ENCODE data around the gene RAB21. TPM values are rescaled to one million over a fixed set of nuclear protein-coding genes. Genes with fewer than 3 reads are reported as not detected.

The RAB21 gene
- total RNA-seq, 1 experiment from 2014 or later = 8.0 TPM

DNA sequence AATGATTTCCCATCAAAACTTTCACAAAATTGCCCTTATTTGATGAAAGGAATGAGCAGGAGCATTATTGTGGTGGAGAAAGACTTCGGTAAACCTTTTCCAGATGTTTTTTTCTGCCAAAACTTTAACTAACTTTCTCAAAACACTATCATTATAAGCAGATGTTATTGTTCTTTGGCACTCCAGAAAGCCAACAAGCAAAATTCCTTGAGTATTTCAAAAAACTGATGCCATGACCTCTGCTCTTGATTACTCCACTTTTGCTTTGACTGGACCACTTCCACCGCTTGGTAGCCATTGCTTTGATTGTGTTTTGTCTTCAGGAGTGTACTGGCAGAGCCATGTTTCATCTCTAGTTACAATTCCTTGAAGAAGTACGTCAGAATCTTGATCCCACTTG, 29.7 kb upstream of the RAB21 start:
- Histone ChIP-seq H4K20me1 (ENCODE audit: insufficient read depth, low read depth, low read length) (no peaks in the 10 kb centered on the region), H3K27me3 (ENCODE audit: low read length) (no peaks in the 10 kb centered on the region), H3K79me2 (ENCODE audit: low read length) (no peaks in the 10 kb centered on the region), H3K4me3 (ENCODE audit: low read length) (no peak overlapping the region), H3K9me2 (replicated peaks; ENCODE audit: insufficient read depth, low read length) (no peaks in the 10 kb centered on the region), H2AFZ (ENCODE audit: low read length) (no peak overlapping the region), H3K4me2 (ENCODE audit: low read depth, low read length, poor library complexity, severe bottlenecking) (no peak overlapping the region), H3K9me3 (ENCODE audit: low read length) (no peaks in the 10 kb centered on the region), H3K9ac (ENCODE audit: low read length) (no peak overlapping the region), H3K27ac (ENCODE audit: low read length) (no peak overlapping the region), H3K4me1 (ENCODE audit: low read length) (no peaks in the 10 kb centered on the region), H3K36me3 (ENCODE audit: insufficient read depth, low read length) (no peaks in the 10 kb centered on the region)
- peak; percentile 19 for DNase-seq

DNA sequence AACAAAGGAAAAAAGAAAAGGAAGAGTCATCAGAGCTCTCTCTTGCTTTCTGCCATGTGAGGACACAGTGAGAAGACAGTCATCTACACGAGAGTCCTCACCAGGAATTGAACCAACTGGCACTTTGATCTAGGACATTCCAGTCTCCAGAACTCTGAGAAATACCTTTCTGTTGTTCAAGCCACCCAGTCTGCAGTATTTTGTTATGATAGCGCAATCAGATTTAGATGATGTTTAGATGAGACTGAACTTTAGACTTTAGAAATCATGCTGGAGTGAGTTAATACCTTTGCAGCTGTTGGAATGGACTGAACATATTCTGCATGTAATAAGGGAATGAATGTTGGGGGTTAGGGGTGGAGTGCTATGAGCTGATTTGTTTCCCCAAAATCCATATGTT, 28.1 kb upstream of the RAB21 start:
- Histone ChIP-seq H4K20me1 (ENCODE audit: insufficient read depth, low read depth, low read length) (no peaks in the 10 kb centered on the region), H3K27me3 (ENCODE audit: low read length) (no peaks in the 10 kb centered on the region), H2AFZ (ENCODE audit: low read length) (no peak overlapping the region), H3K79me2 (ENCODE audit: low read length) (no peaks in the 10 kb centered on the region), H3K9me2 (replicated peaks; ENCODE audit: insufficient read depth, low read length) (no peaks in the 10 kb centered on the region), H3K27ac (ENCODE audit: low read length) (no peak overlapping the region), H3K4me2 (ENCODE audit: low read depth, low read length, poor library complexity, severe bottlenecking) (no peak overlapping the region), H3K4me1 (ENCODE audit: low read length) (no peaks in the 10 kb centered on the region), H3K9me3 (ENCODE audit: low read length) (no peaks in the 10 kb centered on the region), H3K9ac (ENCODE audit: low read length) (no peak overlapping the region), H3K36me3 (ENCODE audit: insufficient read depth, low read length) (no peaks in the 10 kb centered on the region), H3K4me3 (ENCODE audit: low read length) (no peak overlapping the region)
- DNase-seq = peak; percentile 1

DNA sequence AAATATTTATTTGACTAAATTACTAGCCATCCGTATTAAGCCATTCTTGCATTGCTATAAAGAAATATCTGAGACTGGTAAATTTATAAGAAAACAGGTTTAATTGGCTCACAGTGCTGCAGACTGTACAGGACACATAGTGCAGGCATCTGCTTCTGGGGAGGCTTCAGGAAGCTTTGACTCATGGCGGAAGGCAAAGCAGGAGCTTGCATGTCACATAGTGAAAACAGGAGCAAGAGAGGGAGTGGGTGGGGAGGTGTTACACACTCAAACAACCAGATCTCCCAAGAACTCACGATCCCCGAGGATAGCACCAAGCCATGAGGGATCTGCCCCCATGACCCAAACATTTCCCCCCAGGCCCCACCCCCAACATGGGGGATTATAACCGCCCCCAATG, 26.7 kb upstream of the RAB21 start:
- no peak overlapping the region for H2AFZ ChIP-seq (ENCODE audit: low read length)
- no peaks in the 10 kb centered on the region for H3K9me2 ChIP-seq (replicated peaks; ENCODE audit: insufficient read depth, low read length)
- H3K9me3 ChIP-seq (ENCODE audit: low read length) = no peaks in the 10 kb centered on the region
- DNase-seq = peak; percentile 38
- H3K9ac ChIP-seq (ENCODE audit: low read length) = no peak overlapping the region
- no peaks in the 10 kb centered on the region for H3K36me3 ChIP-seq (ENCODE audit: insufficient read depth, low read length)
- no peak overlapping the region for H3K4me2 ChIP-seq (ENCODE audit: low read depth, low read length, poor library complexity, severe bottlenecking)
- H3K4me3 ChIP-seq (ENCODE audit: low read length) = no peak overlapping the region
- H3K27me3 ChIP-seq (ENCODE audit: low read length) = no peaks in the 10 kb centered on the region
- H3K27ac ChIP-seq (ENCODE audit: low read length) = no peak overlapping the region
- H3K4me1 ChIP-seq (ENCODE audit: low read length) = peaks cover 8% of the 10 kb centered on the region
- no peaks in the 10 kb centered on the region for H4K20me1 ChIP-seq (ENCODE audit: insufficient read depth, low read depth, low read length)
- no peaks in the 10 kb centered on the region for H3K79me2 ChIP-seq (ENCODE audit: low read length)

DNA sequence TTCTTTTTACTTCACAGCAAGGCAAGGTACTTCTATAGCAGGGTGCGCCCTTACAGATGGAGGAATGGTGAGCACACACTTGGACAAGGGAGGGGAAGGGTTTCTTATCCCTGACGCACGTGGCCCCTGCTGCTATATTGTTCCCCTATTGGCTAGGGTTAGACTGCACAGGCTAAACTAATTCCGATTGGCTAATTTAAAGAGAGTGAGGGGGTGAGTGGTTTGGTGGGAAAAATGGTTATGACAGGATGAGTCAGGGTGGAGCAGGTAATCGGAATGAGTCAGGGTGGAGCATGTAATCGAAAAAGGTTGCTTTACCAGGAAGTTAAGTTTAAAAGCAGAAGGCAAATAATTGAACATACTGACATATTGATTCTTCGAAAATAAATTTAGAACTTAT, 23.7 kb upstream of the RAB21 start:
- no peak overlapping the region for H2AFZ ChIP-seq (ENCODE audit: low read length)

DNA sequence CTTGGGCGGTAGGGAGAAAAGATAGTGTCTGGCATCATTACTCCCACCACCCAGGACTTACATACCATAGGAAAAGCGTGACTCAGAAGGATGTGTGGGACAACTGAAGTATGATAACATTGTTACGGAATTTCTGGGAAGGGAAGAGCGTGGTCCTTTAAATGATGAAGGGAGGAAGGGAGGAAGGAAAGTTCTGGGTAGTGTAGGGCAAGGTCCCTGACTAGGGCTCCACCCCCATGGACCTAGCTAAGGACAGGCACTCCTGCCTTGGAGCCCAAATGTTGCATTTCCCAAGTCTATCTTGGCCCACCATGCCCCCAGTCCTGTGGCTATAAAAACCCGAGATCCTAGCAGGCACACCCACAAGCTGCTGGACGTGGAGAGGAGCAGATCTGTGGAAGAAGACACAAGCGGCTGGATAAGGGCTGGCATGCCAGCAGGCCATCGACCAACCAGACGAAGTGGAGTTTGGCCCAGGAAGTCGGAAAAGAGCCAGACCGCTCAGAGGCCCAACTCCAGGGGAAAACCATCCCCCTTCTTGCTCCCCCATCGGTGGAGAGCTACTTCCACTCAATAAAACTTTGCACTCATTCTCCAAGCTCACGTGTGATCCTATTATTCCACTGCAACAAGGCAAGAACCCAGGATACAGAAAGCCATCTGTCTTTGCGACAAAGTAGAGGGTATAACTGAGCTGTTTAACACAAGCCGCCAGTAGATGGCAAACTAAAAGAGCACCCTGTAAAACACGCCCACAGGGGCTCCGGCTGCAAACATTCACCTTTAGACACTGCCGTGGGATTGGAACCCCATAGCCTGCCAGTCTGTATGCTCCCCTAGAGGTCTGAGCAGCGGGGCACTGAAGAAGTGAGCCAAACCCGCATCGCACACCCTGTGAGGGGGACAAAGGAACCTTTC, 23.0 kb upstream of the RAB21 start:
- Histone ChIP-seq H3K27me3 (ENCODE audit: low read length) (no peaks in the 10 kb centered on the region), H3K4me2 (ENCODE audit: low read depth, low read length, poor library complexity, severe bottlenecking) (peak overlapping the region; percentile 60), H3K36me3 (ENCODE audit: insufficient read depth, low read length) (no peaks in the 10 kb centered on the region), H3K9ac (ENCODE audit: low read length) (peak overlapping the region; percentile 56), H4K20me1 (ENCODE audit: insufficient read depth, low read depth, low read length) (no peaks in the 10 kb centered on the region), H3K9me3 (ENCODE audit: low read length) (no peaks in the 10 kb centered on the region), H3K4me3 (ENCODE audit: low read length) (peak overlapping the region; percentile 53; the same call in 1 of the 2 replicates), H3K9me2 (replicated peaks; ENCODE audit: insufficient read depth, low read length) (no peaks in the 10 kb centered on the region), H2AFZ (ENCODE audit: low read length) (peak overlapping the region; percentile 95), H3K79me2 (ENCODE audit: low read length) (no peaks in the 10 kb centered on the region), H3K4me1 (ENCODE audit: low read length) (peaks cover 13% of the 10 kb centered on the region), H3K27ac (ENCODE audit: low read length) (no peak overlapping the region)
- DNase-seq = peak; percentile 83

More for the DNA sequence above, 23.7 kb upstream of the RAB21 start:
- Histone ChIP-seq H3K36me3 (ENCODE audit: insufficient read depth, low read length) (no peaks in the 10 kb centered on the region), H3K4me3 (ENCODE audit: low read length) (no peak overlapping the region), H3K9me3 (ENCODE audit: low read length) (no peaks in the 10 kb centered on the region), H3K4me1 (ENCODE audit: low read length) (peaks cover 8% of the 10 kb centered on the region), H3K27me3 (ENCODE audit: low read length) (no peaks in the 10 kb centered on the region), H3K9me2 (replicated peaks; ENCODE audit: insufficient read depth, low read length) (no peaks in the 10 kb centered on the region), H3K9ac (ENCODE audit: low read length) (no peak overlapping the region), H3K27ac (ENCODE audit: low read length) (no peak overlapping the region), H3K79me2 (ENCODE audit: low read length) (no peaks in the 10 kb centered on the region), H4K20me1 (ENCODE audit: insufficient read depth, low read depth, low read length) (no peaks in the 10 kb centered on the region), H3K4me2 (ENCODE audit: low read depth, low read length, poor library complexity, severe bottlenecking) (no peak overlapping the region)
- peak; percentile 27 for DNase-seq

DNA sequence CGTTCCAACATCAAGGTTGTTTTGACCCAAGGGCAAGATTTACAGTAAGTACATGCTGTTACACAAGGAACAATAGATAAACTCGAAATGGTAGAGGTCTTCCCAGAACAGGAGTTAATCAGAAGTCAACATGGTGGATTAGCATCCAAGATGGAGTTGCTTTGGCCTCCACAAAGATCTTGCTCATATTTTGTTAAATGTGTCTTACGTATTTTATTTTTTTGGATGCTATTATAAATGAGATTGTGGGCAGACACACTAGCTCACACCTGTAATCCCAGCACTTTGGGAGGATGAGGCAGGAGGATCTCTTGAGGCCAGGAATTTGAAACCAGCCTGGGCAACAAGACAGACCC, 22.3 kb upstream of the RAB21 start:
- Histone ChIP-seq H3K27me3 (ENCODE audit: low read length) (no peaks in the 10 kb centered on the region), H4K20me1 (ENCODE audit: insufficient read depth, low read depth, low read length) (no peaks in the 10 kb centered on the region), H3K9me3 (ENCODE audit: low read length) (no peaks in the 10 kb centered on the region), H3K4me2 (ENCODE audit: low read depth, low read length, poor library complexity, severe bottlenecking) (peak overlapping the region; percentile 60), H3K4me1 (ENCODE audit: low read length) (peaks cover 19% of the 10 kb centered on the region), H3K4me3 (ENCODE audit: low read length) (peak overlapping the region; percentile 53; the same call in 1 of the 2 replicates), H3K9ac (ENCODE audit: low read length) (peak overlapping the region; percentile 56), H3K27ac (ENCODE audit: low read length) (no peak overlapping the region), H3K36me3 (ENCODE audit: insufficient read depth, low read length) (no peaks in the 10 kb centered on the region), H3K9me2 (replicated peaks; ENCODE audit: insufficient read depth, low read length) (no peaks in the 10 kb centered on the region), H2AFZ (ENCODE audit: low read length) (peak overlapping the region; percentile 95), H3K79me2 (ENCODE audit: low read length) (no peaks in the 10 kb centered on the region)
- DNase-seq = no peak

GRCh38 chr12:71737197-71737596, 17.5 kb upstream of the RAB21 start:
- no peak overlapping the region for H3K27ac ChIP-seq (ENCODE audit: low read length)
- no peaks in the 10 kb centered on the region for H4K20me1 ChIP-seq (ENCODE audit: insufficient read depth, low read depth, low read length)
- H3K27me3 ChIP-seq (ENCODE audit: low read length) = no peaks in the 10 kb centered on the region
- no peak overlapping the region for H3K4me3 ChIP-seq (ENCODE audit: low read length)
- H3K9ac ChIP-seq (ENCODE audit: low read length) = no peak overlapping the region
- no peaks in the 10 kb centered on the region for H3K79me2 ChIP-seq (ENCODE audit: low read length)
- peak overlapping the region; percentile 56; the same call in 1 of the 2 replicates for H2AFZ ChIP-seq (ENCODE audit: low read length)
- H3K9me2 ChIP-seq (replicated peaks; ENCODE audit: insufficient read depth, low read length) = no peaks in the 10 kb centered on the region
- peak; percentile 38 for DNase-seq
- no peaks in the 10 kb centered on the region for H3K36me3 ChIP-seq (ENCODE audit: insufficient read depth, low read length)
- H3K4me2 ChIP-seq (ENCODE audit: low read depth, low read length, poor library complexity, severe bottlenecking) = peak overlapping the region; percentile 27
- no peaks in the 10 kb centered on the region for H3K9me3 ChIP-seq (ENCODE audit: low read length)
- H3K4me1 ChIP-seq (ENCODE audit: low read length) = peaks cover 17% of the 10 kb centered on the region

DNA sequence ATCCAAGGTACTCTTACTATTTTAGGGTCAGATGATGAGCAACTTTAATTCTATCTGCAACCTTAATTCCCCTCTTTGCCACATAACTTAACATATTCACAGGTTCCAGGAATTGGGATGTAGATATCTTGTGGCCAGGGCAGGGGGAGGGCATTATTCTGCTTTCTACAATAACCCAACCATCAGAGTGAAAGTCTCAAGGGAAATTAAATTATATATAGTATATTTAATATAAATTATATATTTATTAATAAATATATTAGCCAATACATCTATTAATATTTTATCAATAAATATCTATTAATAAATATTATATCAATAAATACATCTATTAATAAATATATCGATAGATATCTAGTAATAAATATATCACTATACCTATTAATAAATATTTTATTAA, 11.7 kb upstream of the RAB21 start:
- peaks cover 5% of the 10 kb centered on the region; the same call in 1 of the 2 replicates for H3K4me1 ChIP-seq (ENCODE audit: low read length)
- no peak overlapping the region for H2AFZ ChIP-seq (ENCODE audit: low read length)
- H3K36me3 ChIP-seq (ENCODE audit: insufficient read depth, low read length) = no peaks in the 10 kb centered on the region
- no peak for DNase-seq
- no peak overlapping the region for H3K27ac ChIP-seq (ENCODE audit: low read length)
- H3K79me2 ChIP-seq (ENCODE audit: low read length) = no peaks in the 10 kb centered on the region
- no peak overlapping the region for H3K9ac ChIP-seq (ENCODE audit: low read length)
- H3K9me3 ChIP-seq (ENCODE audit: low read length) = no peaks in the 10 kb centered on the region
- H4K20me1 ChIP-seq (ENCODE audit: insufficient read depth, low read depth, low read length) = no peaks in the 10 kb centered on the region
- no peak overlapping the region for H3K4me3 ChIP-seq (ENCODE audit: low read length)
- no peaks in the 10 kb centered on the region for H3K9me2 ChIP-seq (replicated peaks; ENCODE audit: insufficient read depth, low read length)
- H3K4me2 ChIP-seq (ENCODE audit: low read depth, low read length, poor library complexity, severe bottlenecking) = no peak overlapping the region
- H3K27me3 ChIP-seq (ENCODE audit: low read length) = no peaks in the 10 kb centered on the region
